GM18858 (cell line): Measurements from ENCODE around the gene XAB2.
A peak's percentile ranks its signal among the peaks of the same experiment; 100 is the strongest.

ENCODE experiments used
- ATAC-seq: cut with Tn5 transposase; IDR thresholded peaks from one replicate; pipeline ENCODE4 v1.9.1; 2021; ENCODE audit not compliant: unreplicated experiment

XAB2 gene

DNA sequence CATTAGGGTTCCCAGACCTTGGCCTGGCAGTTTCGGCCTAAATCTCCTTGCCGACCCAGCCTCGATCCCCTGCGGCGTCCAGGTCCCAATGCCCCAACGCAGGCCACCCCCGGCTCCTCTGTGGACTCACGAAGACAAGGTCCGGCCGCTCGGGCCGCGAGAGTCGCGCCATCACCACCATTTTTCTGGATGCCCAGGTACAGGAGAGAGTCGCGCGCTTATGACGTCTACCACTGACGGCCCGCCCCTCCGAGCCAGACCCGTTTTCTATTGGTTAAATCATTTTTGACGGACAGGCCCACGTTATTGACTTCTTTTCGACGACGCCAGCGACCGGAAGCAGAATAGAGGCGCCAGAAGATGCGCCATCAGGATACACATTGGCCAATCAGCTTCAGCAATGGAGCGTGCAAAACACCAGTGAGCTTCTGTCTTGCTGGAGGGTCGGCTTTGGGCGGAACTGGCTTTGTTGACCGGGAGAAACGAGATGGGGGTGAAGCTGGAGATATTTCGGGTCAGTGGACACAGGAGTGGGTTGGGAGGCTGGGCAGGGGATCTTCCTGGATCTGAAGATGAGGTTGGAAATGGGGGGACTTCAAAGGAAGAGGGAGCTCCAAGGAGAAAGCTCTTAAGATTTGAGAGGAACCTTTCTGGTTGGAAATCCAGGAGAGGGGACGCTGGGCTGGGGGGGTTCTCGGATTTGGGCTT lies at the start of gene XAB2, which contains the start of gene PET100:
TSS of gene XAB2 (minus strand) at position 199 of the 708 bp plus-strand sequence. CDS start at position 181, 18 bp downstream.
TSS of gene PET100 (plus strand) at position 447 of the 708 bp plus-strand sequence. CDS start at position 488, 41 bp downstream.
- peak; percentile 82 for ATAC-seq

DNA sequence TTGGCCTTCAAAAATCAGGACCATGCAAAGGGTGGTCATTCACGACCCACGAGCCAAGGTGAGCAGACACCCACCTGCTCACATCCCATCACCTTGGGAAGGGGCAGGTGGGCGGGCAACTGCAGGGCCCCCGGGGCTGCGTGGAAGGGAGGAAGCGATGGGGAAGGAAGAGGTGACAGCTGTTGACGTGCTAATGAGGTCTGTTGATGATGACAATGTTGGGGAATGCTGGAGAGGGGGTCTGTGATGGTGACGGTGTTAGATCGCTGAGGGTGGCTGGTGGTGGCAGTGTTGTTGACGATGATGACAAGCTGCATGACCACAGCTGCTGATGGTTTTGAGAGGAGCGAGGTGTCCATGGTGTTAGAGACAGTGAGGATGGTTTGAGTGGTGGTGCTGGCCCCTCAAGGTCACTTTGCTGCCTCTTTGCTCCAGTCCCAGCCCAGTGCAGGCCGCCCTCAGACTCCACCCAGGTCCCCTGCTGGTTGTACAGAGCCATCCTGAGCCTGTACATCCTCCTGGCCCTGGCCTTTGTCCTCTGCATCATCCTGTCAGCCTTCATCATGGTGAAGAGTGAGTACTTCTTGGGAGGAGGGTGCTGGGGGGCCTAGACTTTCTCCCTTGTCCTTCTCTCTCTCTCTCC lies 48.4 kb upstream of the XAB2 start:
- ATAC-seq: no peak

DNA sequence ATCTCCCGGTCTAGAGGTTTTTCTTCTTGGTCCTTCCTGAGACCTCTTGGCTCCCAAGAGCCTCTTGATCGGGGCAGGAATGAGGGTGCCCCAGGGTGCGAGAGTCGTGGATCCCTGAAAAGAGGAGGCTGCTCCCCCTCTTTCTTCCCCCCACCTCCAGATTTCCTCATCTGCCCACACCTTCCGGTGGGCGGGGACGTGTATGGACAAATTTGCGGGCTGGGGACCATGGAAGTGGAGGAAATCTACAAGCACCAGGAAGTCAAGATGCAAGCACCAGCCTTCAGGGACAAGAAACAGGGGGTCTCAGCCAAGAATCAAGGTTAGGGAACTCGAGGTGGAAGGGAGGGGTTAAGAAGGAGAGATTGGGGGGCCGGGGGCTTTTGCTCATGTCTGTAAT lies 47.5 kb upstream of the XAB2 start, which contains the start of gene MCEMP1:
TSS of gene MCEMP1 (plus strand) at position 237 of the 400 bp plus-strand sequence. CDS start at position 268, 31 bp downstream.
- ATAC-seq: no peak

DNA sequence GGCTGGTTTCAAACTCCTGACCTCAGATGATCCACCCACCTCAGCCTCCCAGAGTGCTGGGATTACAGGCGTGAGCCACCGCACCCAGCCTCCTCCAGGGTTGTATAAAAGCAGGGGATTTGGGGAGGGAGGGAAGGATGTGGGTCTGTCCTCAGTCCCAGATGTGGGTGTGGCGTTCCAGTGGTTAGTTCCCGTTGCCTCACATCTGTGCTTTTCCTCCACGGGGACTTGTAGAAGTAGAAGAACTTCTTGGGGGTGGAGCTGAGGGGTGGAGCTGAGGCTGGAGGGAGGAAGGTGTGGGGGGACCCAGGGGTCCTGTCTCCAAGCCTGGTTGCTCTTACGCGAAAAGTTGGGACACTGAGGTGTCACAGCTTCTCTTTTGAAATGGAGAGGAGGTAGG lies 47.0 kb upstream of the XAB2 start:
- no peak for ATAC-seq

DNA sequence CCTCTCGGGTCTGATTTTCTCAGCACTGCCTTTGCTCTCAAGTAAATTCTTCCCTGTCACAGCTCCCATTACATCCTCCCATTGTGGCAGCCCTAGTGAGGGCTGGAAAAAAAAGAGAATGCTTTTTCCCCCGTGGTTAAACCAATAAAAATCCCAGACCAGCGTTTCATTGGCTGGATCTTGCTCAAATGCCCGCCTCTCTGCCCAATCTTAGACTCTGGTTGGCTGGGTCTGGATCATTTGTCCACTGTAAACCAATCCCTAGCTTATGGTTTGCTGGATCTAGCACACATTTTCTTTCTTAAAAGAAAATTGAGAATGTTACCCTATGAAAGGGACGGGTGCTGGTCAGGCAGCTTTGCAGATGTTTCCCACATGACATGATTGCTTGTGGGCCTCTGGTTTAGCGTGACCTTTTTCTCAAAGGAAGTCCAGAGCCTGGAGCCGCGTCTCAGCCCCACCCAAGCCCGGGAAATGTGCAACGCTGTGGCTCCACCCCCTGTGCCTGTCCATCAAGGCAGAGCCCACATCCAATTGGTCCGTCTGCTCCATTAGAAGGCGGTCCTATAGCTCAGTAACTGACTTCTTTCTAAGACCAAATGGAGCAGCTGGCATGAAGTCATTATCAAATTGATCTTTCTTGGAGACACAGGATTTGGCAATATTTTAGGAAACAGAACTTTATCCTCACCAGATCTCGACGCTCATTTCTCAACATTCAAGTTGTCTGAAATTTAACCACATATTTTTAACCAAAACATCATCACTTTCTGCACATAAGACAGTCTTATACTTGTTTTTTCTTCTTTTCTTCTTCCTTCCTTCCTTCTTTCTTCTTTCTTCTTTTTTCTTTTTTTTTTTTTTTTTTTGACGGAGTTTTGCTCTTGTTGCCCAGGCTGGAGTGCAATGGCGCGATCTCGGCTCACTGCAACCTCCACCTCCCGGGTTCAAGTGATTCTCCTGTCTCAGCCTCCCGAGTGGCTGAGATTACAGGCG lies 45.0 kb upstream of the XAB2 start:
- no peak for ATAC-seq

DNA sequence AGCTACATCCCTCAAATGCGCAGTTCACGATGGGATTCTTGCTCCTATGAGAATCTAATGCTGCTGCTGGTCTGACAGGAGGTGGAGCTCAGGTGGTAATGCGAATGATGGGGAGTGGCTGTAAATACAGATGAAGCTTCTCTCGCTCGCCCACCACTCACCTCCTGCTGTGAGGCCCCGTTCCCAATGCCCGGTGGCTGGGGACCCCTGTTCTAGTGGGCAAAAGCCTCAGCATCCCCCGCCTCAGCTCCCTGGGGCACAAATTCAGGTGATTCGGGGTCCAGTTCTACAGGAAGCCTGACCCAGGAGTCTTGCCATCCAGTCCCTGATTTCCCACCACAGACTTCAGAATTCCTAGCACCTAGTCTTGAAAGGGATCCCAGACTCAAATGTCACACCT lies 43.2 kb upstream of the XAB2 start:
- ATAC-seq: no peak

DNA sequence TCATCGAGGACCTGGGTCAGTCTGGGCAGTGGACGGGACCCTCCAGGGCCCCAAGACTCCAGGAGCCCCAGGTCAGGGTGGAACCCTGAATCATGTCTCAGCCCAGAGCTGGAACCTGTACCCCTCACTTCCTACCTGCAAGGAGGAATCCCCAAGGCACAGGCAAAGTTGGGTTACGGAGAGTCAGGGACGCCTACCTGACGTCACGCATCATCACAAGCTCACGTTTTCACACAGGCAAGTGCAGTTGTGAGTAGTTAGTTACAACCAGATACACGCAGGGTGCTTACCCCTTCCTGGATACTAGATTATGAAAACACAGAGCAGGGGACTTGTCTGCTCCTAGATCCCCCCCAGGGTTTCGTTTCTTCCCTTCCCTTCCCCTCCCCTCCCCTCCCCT lies 41.4 kb upstream of the XAB2 start:
- ATAC-seq: no peak

DNA sequence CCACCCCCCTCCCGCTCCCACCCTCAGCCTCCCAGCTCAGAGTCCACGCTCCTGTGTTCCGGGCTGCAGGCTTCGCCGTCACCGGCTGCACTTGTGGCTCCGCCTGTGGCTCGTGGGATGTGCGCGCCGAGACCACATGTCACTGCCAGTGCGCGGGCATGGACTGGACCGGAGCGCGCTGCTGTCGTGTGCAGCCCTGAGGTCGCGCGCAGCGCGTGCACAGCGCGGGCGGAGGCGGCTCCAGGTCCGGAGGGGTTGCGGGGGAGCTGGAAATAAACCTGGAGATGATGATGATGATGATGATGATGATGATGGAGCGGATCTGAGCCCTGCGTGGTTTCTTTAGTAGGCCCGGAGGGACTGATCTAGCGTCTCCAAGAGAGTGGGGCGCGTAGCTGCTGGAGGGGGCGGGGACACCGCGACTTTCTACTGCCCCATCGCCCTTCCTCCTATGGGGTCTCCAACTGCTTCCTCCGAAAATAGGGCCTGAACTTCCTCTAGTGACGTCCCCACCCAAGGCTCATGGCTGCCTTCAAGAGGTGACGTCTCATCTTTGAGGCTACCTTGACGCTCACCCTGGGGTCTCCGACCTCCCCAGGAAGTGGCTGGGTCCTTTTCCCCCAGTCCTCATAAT lies 40.9 kb upstream of the XAB2 start:
- ATAC-seq: no peak

DNA sequence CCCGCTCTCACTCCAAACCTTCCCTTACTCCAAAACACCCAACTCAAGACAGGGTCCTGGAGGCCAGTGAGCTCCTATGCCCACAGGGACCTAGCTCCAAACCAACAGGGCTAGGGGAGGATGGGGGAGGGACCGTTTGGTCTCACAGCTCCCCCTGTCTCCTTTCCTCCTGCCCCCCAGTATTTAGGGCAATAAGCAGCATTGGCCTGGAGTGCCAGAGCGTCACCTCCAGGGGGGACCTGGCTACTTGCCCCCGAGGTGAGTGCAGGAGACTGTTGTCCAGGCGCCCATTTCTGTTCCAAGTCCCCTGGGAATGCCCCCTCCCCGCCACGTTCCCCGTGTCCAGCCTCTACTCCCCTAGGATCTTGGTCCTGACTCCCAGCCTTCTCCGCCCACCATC lies 40.3 kb upstream of the XAB2 start:
- ATAC-seq: no peak

DNA sequence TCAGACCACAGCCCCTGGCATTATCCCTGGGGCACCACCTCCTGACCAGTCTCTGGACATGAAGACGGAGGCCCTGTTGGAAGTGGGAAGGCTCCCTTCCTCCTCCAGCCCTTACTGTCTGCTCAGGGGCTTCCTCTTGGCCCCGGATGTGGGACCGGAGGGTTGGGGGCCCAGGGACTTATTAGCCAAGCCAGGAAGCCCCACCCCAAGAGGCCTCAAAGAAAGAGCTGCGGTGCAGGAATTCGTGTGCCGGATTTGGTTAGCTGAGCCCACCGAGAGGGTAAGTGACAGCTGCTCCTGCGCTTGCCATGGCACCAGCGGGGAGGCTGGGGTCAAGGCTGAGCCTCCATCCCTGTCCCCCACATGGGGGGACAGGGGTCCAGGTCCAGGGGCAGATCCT lies 39.5 kb upstream of the XAB2 start, which contains the start of gene RETN:
TSS of gene RETN (plus strand) at position 208 of the 400 bp plus-strand sequence. CDS start 278 bp downstream, outside the sequence.
- ATAC-seq: no peak

DNA sequence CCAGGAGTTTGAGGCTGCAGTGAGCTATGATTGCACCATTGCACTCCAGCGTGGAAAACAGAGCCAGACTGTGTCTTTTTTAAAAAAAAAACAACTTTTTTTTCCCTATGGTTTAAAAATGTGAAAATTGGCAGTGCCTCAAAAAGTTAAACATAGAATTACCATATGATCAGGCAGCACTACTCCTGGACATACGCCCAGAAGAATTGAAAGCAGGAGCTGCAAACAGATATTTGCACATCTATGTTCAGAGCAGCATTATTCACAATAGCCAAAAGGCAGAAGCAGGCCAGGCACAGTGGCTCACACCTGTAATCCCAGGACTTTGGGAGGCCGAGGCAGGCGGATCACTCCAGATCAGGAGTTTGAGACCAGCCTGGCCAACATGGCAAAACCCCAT lies 35.7 kb upstream of the XAB2 start:
- ATAC-seq: no peak

DNA sequence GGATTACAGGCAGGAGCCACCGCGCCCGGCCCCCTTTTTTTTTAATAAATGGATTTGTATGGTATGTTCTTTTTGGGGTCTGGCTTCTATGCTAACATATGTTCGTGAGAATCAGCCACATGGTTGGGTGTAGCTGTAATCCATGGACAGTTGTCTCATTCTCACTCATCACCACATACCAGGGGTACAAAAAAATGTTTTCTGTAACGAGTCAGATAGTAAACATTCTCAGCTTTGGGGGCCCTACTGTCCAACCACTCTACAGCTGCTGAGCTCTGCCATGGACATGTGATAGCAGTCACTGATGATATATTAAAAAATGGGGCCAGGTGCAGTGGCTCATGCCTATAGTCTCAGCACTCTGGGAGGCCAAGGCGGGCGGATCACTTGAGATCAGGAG lies 34.4 kb upstream of the XAB2 start:
- ATAC-seq: no peak

DNA sequence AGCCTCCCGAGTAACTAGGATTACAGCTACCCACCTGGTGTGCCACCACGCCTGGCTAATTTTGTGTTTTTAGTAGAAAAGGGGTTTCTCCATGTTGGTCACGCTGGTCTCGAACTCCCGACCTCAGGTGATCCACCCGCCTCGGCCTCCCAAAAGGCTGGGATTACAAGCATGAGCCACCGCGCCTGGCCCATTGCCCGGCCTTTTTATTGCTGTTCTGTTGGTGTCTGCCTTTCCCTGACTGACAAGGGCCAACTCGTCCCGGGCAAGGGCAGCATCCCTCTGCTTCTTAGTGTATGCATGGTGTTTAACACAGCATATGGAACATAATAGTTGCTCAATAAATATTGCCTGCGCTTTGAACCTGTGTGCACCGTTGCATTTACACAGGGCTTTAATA lies 33.3 kb upstream of the XAB2 start:
- ATAC-seq: no peak

DNA sequence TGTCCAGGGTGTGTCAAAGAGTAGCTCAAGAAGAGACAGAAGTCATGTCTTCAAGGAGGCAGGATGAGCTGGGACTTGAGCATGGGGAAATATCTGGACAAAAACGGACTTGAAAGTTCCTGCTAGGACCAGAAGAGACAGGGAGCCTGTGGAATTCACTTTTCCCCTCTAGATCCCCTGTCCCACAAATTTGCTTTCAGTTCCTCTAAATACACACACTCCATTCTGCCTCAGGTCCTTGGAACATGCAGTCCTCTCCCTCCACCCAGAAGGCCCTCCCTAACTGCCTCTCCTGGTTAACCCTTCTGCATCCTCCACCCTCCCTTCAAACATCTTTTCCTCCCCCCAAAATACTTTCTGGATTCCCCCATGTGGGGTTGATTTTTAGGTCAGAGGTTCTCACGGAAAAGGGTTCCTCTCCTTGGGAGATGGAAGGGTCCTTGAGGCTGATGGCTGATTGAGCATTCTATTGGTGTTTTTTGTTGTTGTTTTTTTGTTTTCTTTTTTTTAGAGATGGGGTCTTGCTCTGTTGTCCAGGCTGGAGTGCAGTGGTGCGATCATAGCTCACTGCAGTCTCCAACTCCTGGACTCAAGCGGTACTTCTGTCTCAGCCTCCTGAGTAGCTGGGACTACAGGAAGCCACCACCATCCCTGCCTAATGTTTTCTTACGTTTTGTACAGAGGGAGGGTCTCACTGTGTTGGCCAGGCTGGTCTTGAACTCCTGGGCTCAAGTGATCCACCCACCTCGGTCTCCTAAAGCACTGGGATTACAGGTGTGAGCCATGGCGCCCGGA lies 32.6 kb upstream of the XAB2 start:
- ATAC-seq: no peak

DNA sequence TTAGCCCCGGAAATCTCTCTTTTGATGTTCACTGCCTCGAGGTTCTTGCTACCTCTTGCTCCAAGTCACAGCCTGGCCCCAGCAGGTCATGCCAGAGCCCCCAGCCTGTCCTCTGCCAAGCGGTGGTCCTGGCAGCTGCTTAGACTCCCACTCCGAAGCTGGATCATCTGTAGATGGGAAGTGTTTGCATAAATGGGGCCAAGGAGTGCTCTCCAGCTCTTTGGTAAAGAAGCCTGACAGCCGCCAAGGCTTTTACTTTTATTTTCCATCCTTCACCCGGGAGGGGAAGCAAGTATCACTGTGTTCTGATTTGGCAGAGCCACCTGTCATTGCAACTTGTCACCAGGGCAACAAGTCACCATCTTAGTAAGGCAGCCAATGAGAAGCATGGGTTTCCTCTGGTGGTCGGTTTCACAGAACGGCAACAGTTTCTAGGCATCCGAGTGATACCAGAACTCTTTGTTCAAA lies 28.9 kb upstream of the XAB2 start:
- no peak for ATAC-seq

DNA sequence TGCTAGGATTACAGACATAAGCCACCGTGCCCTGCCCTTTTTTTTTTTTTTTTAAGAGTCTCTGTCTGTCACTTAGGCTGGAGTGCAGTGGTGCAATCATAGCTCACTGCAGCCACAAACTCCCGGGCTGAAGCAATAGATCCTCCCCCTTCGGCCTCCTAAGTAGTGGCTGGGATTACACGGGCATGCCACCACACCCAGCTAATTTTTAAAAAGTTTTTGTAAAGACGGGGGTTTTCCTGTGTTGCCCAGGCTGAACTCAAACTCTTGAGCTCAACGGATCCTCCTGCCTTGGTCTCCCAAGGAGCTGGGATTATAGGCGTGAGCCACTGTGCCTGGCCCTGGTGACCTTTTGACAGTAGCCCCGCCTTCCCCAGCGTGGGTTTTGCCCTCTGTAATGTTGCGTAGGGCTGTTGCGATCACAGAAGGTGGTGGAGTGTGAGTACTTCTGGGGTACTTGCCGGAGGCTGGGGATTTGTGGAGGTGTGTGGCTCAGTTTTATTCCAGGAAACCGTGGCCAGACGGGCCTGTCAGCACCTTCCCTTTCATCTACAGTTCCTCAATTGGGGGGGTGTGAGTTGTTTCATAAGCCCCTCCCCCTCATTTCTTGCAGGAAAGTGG lies 27.9 kb upstream of the XAB2 start:
- no peak for ATAC-seq

DNA sequence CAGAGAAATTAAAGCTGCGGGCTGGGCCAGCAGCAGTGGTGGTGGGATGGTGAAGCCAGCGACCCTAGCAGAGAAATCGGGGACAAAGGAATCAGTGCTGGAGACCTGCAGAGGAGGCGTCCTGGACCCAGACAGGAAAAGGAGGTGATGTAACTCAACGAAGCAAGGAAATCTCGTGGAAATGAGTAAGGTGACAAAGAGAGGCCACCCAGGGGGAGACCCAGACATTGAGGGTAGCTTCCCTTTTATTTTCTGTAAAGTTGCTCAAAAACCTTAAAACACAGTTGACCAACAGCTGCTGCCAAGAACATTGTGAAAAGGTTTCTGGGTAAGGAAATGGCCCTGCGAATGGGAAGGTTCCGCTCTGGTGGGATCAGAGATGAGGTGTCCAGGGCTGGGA lies 26.2 kb upstream of the XAB2 start:
- ATAC-seq: no peak

DNA sequence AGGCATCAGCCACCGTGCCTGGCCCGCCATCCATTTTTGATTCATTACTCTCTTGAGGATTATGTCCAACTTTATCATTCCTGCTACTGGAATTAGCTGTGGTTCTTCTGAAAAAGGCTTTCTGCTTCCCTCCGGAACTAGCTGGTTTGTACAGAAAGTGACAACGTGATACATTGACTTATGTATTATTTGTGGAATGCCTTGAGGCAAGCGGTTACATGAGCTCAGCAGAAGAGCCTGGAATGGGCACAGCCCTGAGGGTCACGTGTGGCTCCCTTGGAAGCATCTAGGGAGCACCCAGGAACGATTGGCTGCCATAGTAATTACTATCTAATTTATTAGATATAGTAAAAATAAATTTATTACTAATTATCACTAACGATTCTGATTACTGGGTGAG lies 25.1 kb upstream of the XAB2 start:
- ATAC-seq: no peak

DNA sequence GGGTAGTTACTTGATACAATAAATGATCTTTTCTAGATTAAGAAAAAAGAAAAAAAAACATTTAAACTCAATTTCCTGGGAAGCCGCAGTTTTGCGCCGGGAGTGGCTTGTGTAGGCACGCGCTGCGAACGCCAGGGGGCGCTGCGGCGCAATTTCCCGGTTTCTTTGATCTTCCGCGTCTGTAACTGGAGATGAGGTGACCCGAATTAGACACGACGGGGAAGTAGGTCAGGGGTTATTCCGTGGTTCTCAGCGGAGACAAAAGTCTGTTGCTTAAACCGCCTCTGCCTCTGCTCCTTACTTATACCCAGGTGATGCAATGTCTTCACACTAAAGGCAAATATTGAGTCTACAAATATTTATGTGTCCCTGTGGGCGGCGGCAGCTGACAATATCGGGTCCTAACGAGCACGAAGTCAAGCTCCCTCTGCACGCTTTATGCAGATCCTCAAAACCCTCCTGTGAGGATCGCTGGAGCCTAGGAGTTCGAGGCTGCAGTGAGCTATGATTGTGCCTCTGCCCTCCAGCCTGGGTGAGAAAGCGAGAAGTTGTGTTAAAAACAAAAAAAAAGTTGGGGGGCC lies 22.8 kb upstream of the XAB2 start:
- ATAC-seq: no peak
